GM18505 (cell line): ENCODE data around the gene VTN.

Source experiments
- ATAC-seq: cut with Tn5 transposase; IDR thresholded peaks from one replicate; pipeline ENCODE4 v1.9.1; 2021; ENCODE audit not compliant: unreplicated experiment
- POLR2A ChIP-seq: IDR thresholded peaks from 4 replicates; pipeline ENCODE4 v1.6.1; 2011; ENCODE audit warnings: borderline replicate concordance; ENCODE audit not compliant: insufficient read depth, insufficient read length; ENCODE audit errors: extremely low read depth

Gene VTN, protein sequence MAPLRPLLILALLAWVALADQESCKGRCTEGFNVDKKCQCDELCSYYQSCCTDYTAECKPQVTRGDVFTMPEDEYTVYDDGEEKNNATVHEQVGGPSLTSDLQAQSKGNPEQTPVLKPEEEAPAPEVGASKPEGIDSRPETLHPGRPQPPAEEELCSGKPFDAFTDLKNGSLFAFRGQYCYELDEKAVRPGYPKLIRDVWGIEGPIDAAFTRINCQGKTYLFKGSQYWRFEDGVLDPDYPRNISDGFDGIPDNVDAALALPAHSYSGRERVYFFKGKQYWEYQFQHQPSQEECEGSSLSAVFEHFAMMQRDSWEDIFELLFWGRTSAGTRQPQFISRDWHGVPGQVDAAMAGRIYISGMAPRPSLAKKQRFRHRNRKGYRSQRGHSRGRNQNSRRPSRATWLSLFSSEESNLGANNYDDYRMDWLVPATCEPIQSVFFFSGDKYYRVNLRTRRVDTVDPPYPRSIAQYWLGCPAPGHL

GRCh38 chr17:28370035-28370743 lies at the start of gene VTN:
Gene VTN, minus strand, starts transcription at chr17:28370307. Its CDS starts 104 bp downstream, at chr17:28370203.
- no peak for TF ChIP-seq POLR2A
- ATAC-seq, result no peak

DNA sequence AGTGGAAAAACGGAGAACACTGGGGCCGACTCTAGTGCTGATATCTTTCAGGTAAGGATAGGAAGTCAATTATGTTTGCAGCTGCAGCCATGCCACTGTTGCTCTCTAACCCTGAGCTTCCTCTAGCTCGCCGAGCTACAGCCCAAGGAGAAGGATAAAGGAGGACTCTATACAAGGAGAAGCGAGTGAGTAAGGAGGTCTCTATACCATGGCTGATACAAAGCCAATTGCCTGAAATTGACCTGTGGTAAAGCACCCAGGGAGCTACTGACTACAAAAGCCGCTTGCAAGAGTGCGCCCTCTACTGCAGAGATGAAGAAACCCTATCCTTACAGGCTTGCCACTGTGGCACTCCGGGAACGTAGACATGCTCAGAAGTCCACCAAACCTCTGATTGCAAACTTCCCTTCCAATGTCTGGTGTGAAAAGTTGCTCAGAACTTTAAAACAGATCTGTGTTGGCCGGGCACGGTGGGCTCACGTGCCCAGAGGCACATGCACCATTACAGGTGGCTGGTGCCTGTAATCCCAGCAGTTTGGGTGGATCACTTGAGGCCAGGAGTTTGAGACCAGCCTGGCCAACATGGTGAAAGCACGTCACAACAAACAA lies 46.7 kb upstream of the VTN start:
- no peak for TF ChIP-seq POLR2A
- ATAC-seq, result no peak

DNA sequence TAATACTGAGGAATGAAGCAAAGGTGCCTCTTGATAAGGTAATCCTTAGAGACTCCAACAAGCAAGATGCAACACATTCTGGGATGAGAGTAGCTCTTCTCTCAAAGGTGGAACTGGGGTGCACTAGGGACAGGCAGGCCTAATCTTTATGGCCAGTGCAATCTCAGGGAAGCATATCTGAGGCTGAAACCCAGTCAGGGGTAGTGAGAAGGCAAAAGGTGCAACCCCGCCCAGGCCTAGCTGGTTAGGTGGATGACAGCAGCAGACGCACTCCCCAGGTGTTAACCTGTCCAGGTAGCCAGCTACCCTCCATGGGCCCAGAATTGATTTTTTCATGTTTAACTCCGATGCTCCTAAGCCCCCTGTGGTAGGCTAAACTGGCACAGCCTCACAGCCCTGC lies 45.8 kb upstream of the VTN start:
- ATAC-seq, result no peak
- no peak for TF ChIP-seq POLR2A

- no peak for TF ChIP-seq POLR2A
- ATAC-seq, result no peak
Observed at GRCh38 chr17:28413804-28414203, 43.7 kb upstream of the VTN start.

- no peak for TF ChIP-seq POLR2A
- no peak for ATAC-seq
Observed at GRCh38 chr17:28412099-28412498, 42.0 kb upstream of the VTN start.

GRCh38 chr17:28407974-28408306 lies 37.8 kb upstream of the VTN start:
- no peak for ATAC-seq
- TF ChIP-seq POLR2A, result no peak

GRCh38 chr17:28407130-28407973 lies 37.2 kb upstream of the VTN start:
- no peak for ATAC-seq
- TF ChIP-seq POLR2A, result no peak

DNA sequence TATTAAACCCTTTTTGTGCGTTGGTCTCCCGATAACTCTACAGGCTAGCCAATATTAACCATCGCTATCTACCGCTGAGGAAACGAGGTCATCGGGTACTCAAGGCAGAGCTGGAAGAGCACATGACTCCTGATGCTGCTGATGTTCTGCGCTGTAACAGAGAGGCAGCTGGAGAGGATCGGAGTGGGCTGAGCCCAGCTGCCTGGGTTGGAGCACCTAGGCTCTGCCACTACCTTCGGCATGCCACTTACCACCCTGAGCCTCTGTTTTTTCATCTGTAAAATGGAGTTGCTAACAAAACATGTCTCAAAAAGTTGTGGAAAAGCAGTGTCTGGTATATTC lies 36.3 kb upstream of the VTN start:
- TF ChIP-seq POLR2A, result no peak
- no peak for ATAC-seq

- ATAC-seq, result no peak
- TF ChIP-seq POLR2A, result peak; percentile 40
Observed at GRCh38 chr17:28405632-28406472, 35.7 kb upstream of the VTN start, which contains the start of gene SLC46A1. Gene SLC46A1, minus strand, starts transcription at chr17:28406212. Its CDS starts 98 bp downstream, at chr17:28406114.

DNA sequence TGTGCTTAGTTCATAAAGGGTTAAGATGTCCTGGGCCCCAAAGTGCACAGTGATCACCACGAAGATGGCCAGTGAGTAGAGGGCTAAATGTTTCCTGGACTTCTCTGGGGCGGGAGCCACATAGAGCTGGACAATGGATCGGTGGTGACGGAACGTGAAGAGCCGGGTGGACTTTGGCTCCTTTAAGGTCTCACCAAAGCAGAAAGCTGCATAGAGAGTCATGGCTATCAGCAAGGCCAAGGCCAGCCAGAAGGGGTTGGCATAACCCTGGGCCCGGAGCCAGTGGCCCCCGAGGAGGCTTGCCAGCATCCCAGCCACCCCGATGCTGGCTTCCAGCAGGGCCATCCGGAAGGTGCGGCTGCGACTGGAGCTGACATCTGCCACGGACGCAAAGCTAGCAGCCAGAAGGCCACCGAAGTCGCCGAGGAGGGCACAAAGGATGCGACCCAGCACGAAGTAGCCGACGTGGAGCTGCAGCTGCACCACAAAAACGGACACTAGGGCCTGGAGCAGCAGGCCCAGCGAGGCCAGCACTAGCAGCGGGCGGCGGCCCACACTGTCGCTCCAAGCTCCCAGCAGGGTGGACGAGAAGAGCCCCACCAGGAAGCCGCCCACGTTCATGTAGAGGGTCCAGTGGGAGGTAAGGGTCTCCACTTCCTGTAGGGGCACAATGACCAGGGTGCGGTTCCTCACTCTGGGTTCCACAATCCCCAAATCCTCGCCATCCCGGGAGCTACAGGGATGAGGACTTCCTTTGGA lies 34.9 kb upstream of the VTN start:
- no peak for TF ChIP-seq POLR2A

GRCh38 chr17:28404461-28404811 lies 34.3 kb upstream of the VTN start:
- ATAC-seq, result no peak

More for the DNA sequence above, 34.9 kb upstream of the VTN start:
- ATAC-seq, result no peak

GRCh38 chr17:28404007-28404406 lies 33.9 kb upstream of the VTN start:
- ATAC-seq, result no peak

More at GRCh38 chr17:28404461-28404811, 34.3 kb upstream of the VTN start:
- TF ChIP-seq POLR2A, result no peak

DNA sequence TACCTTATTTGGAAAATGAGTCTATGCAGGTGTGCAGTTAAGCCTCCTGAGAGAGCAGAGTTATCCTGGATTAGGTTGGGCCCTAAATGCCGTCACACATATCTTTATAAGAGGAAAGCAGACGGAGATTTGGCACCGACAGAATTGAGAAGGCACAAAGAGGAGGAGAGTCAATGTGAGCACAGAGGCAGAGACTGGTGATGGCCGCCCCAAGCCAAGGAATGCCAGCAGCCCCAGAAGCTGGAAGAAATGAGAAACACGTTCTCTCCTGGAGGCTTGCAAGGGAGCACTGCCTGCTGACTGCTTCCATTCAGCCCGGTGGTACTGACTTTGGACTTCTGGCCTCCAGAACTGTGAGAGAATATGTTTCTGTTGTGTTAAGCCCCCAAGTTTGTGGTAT lies 32.7 kb upstream of the VTN start:
- no peak for TF ChIP-seq POLR2A

More at GRCh38 chr17:28404007-28404406, 33.9 kb upstream of the VTN start:
- TF ChIP-seq POLR2A, result no peak

More for the DNA sequence above, 32.7 kb upstream of the VTN start:
- ATAC-seq, result no peak
